Peyer's patch (tissue), 4 donors: ENCODE measurements around the gene TRIM46.

Experiments
- CTCF ChIP-seq, 6 experiments: fragments of 450-650 bp in 4 of 6; fragments of 200-600 bp in 2 of 6; sonication (generic) in 1 of 6; IDR thresholded peaks; one replicate each; pipeline ENCODE4 v1.5.1; 2017 to 2019; ENCODE audit warnings: antibody characterized with exemption in 6 of 6, mild to moderate bottlenecking in 3 of 6, moderate library complexity in 1 of 6
- POLR2A ChIP-seq, 2 donors: fragments of 450-650 bp; IDR thresholded peaks; one replicate each; pipeline ENCODE4 v1.5.1; 2017; ENCODE audit warnings: antibody characterized with exemption in 2 of 2, mild to moderate bottlenecking in 2 of 2, moderate library complexity in 2 of 2

GRCh38 chr1:155173478-155174323 is at the start of gene TRIM46:
- no peak for TF ChIP-seq CTCF (IDR thresholded peaks at IDR 0.05)
- TF ChIP-seq POLR2A (IDR thresholded peaks at IDR 0.05) = no peak
